ENCODE data around the gene PKN2. TPM values are rescaled to one million over a fixed set of nuclear protein-coding genes. Genes with fewer than 3 reads are reported as not detected.

PKN2 gene
- total RNA-seq (2022; extraction: Qiagen RNA extraction) = 11.1 to 16.3 TPM (median 15.4 TPM) in 5 replicates

DNA sequence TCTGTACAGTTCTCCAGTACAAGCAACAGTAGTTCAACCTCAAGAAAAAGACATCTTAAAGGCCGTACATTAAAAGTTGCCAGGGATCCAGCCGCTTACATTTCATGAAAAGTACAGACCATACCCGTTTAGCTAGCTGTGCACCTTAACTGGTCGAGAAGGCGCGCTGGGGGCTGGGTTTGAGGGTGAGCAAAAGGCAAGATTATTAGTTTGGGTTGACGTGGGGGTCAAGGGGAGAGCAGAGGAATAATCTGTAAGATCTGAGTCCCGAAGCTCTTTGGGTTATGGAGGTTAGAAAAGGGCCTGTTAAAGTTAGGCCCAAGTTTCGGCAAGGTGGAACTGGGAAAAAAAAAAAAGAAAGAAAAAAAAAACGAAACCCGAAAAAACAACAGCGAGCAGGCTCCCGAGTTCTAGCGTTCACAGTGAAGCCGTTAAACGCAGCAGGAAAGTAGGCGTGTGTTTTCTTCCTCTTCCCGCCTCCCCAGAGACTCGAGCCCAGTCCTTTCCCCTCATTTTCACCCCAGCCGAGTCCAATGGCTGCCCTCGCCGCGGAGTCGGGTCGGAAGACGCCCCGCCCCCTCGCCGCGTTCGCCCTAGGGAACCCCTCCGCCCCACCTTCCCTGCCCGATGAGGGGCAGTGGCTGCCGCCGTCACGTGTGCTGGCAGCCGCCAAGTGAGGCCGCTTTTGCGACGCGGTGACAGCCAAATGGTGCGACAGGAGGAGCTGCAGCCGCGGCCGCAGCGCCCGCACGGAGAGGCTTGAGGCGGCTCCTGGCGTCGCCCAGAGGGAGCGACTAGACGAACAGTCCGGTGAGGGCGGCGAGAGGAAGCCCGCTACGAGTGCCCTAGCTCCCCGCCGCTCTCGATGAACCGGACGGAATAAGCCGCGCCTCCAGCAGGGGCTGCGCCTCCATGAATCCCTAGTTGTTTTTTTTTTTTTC lies at the start of gene PKN2:
TSS of gene PKN2 (plus strand) at position 733 of the 941 bp plus-strand sequence. CDS start 308 bp downstream, outside the sequence.

Other genes with a start within 250 kb of the PKN2 start
- gene GTF2B, start 207.3 kb downstream of the PKN2 start, total RNA-seq (2022; extraction: Qiagen RNA extraction) = 23.9 to 31.6 TPM (median 25.1 TPM) in 5 replicates